ENCODE results near the gene CEACAM8.

- TF ChIP-seq NFRKB (IDR thresholded peaks at IDR 0.05), result no peak
- TF ChIP-seq FOXK2 (IDR thresholded peaks at IDR 0.05), result no peak
- no peak for TF ChIP-seq TARDBP (IDR thresholded peaks at IDR 0.05)
- TF ChIP-seq SUZ12 (IDR thresholded peaks at IDR 0.05), result no peak
- no peak for TF ChIP-seq FOXM1 (IDR thresholded peaks at IDR 0.05; ENCODE audit: borderline replicate concordance)
- no peak for TF ChIP-seq L3MBTL2 (conservative IDR thresholded peaks at IDR 0.05)
- no peak for TF ChIP-seq ZNF384 (IDR thresholded peaks at IDR 0.05)
- no peak for TF ChIP-seq BHLHE40 (IDR thresholded peaks at IDR 0.05; ENCODE audit: borderline replicate concordance)
- TF ChIP-seq PKNOX1 (IDR thresholded peaks at IDR 0.05), result no peak
- TF ChIP-seq SP1 (IDR thresholded peaks at IDR 0.05), result no peak
- TF ChIP-seq LEF1 (IDR thresholded peaks at IDR 0.05; ENCODE audit: borderline replicate concordance), result no peak
- no peak for TF ChIP-seq FOXA1 (IDR thresholded peaks at IDR 0.05)
- TF ChIP-seq ELF4 (IDR thresholded peaks at IDR 0.05), result no peak
- TF ChIP-seq CTBP1 (IDR thresholded peaks at IDR 0.05; ENCODE audit: borderline replicate concordance), result no peak
Measured at GRCh38 chr19:42532891-42533290, 61.8 kb downstream of the CEACAM8 start.

Data from HEK293T (cell line).